ENCODE data around the gene ELOVL7. TPM values are rescaled to one million over a fixed set of nuclear protein-coding genes. Genes with fewer than 3 reads are reported as not detected.

Gene ELOVL7
- total RNA-seq = under 0.01 and 0.09 TPM in 2 replicates

GRCh38 chr5:60843936-60844905, at the start of gene ELOVL7:
Gene ELOVL7, minus strand, starts transcription at chr5:60844269. Its CDS starts 56,872 bp downstream, at chr5:60787397.

Other genes starting within 250 kb of the ELOVL7 start
- gene DEPDC1B, start 144.1 kb downstream of the ELOVL7 start, total RNA-seq = 1.1 and 1.6 TPM in 2 replicates
- gene ERCC8, start 100.8 kb upstream of the ELOVL7 start, total RNA-seq = 14.1 and 15.6 TPM in 2 replicates
- 35.0 and 36.2 TPM in 2 replicates for gene NDUFAF2, start 100.9 kb upstream of the ELOVL7 start, total RNA-seq